B cell (primary cell): Measurements from ENCODE around the gene ITGA2B. TPM values are rescaled to one million over a fixed set of nuclear protein-coding genes. Genes with fewer than 3 reads are reported as not detected.

Source experiments
- ATAC-seq: fragments of 200-7000 bp; cut with Tn5 transposase; one replicate; pipeline ENCODE4 v1.10.0; 2021; ENCODE audit warnings: low read depth, mild to moderate bottlenecking, moderate number of reproducible peaks, moderate library complexity
- CTCF ChIA-PET: fragments of 350-600 bp; sonication (Branson Sonifier 250); formaldehyde crosslinking; loops from one replicate; lab custom pipeline; 2021; ENCODE audit warnings: antibody characterized with exemption, inconsistent platforms; lab: Charles Lee
- POLR2A ChIA-PET: fragments of 350-600 bp; sonication (Branson Sonifier 250); formaldehyde crosslinking; loops from one replicate; lab custom pipeline; 2021; ENCODE audit warnings: antibody characterized with exemption; lab: Charles Lee
- DNase-seq: peaks from one replicate; pipeline ENCODE4 v3.0.0; 2013
- H2AFZ ChIP-seq: 2 replicates; pipeline ENCODE4 v1.6.1; 2012; ENCODE audit warnings: mild to moderate bottlenecking, low read depth, low read length; ENCODE audit not compliant: insufficient read depth, poor library complexity, severe bottlenecking
- H3K27ac ChIP-seq, 2 donors: 1 replicate in 1 of 2; 2 replicates in 1 of 2; pipeline ENCODE4 v1.5.1; 2012 to 2013; ENCODE audit warnings: low read length in 2 of 2, mild to moderate bottlenecking in 2 of 2, moderate library complexity in 1 of 2
- H3K27me3 ChIP-seq, 4 experiments: fragments of 200-600 bp in 1 of 4; sonication (generic) in 1 of 4; replicated peaks in 1 of 4; 1 replicate in 2 of 4; 2 replicates in 2 of 4; pipeline versions ENCODE4 v1.6.1 to v1.7.0; 2013 to 2016; ENCODE audit warnings: low read length in 3 of 4, mild to moderate bottlenecking in 2 of 4, mixed read lengths in 1 of 4, moderate library complexity in 1 of 4; ENCODE audit not compliant: insufficient read depth in 4 of 4, control insufficient read depth in 3 of 4; ENCODE audit errors: control extremely low read depth in 1 of 4
- H3K36me3 ChIP-seq, 2 experiments: replicated peaks in 1 of 2; 1 replicate in 1 of 2; 2 replicates in 1 of 2; pipeline versions ENCODE4 v1.6.1 to v1.7.1; 2013; ENCODE audit warnings: low read length in 1 of 2; ENCODE audit not compliant: insufficient read depth in 2 of 2, control insufficient read depth in 1 of 2; ENCODE audit errors: control extremely low read depth in 1 of 2, extremely low read depth in 1 of 2
- H3K4me1 ChIP-seq, 2 donors: fragments of 200-600 bp in 1 of 2; sonication (generic) in 1 of 2; 1 replicate in 1 of 2; 2 replicates in 1 of 2; pipeline versions ENCODE4 v1.5.1 to v1.6.1; 2013 to 2017; ENCODE audit warnings: low read length in 2 of 2; ENCODE audit not compliant: control insufficient read depth in 2 of 2, insufficient read depth in 2 of 2
- H3K4me2 ChIP-seq: replicated peaks from 2 replicates; pipeline ENCODE3; 2012; ENCODE audit warnings: mild to moderate bottlenecking, low read depth, low read length; ENCODE audit not compliant: poor library complexity, severe bottlenecking
- H3K4me3 ChIP-seq, 5 experiments: fragments of 200-600 bp in 1 of 5; sonication (generic) in 1 of 5; 1 replicate in 3 of 5; 2 replicates in 2 of 5; pipeline versions ENCODE4 v1.5.1 to v1.7.0; 2011 to 2016; ENCODE audit warnings: low read length in 4 of 5, mild to moderate bottlenecking in 4 of 5, low read depth in 2 of 5, control low read depth in 1 of 5, moderate library complexity in 1 of 5; ENCODE audit not compliant: insufficient read depth in 1 of 5; ENCODE audit errors: control extremely low read depth in 1 of 5, extremely low read depth in 1 of 5
- H3K79me2 ChIP-seq: fragments of 200-600 bp; sonication (generic); one replicate; pipeline ENCODE4 v1.6.0; 2016; ENCODE audit warnings: low read length; ENCODE audit not compliant: control insufficient read depth, insufficient read depth
- H3K9ac ChIP-seq: fragments of 200-600 bp; sonication (generic); 2 replicates; pipeline ENCODE4 v1.6.1; 2017; ENCODE audit warnings: mild to moderate bottlenecking, low read length, moderate library complexity
- H3K9me3 ChIP-seq, 3 donors: one replicate each; pipeline versions ENCODE4 v1.6.1 to v1.7.1; 2013; ENCODE audit warnings: low read length in 2 of 3; ENCODE audit not compliant: control insufficient read depth in 2 of 3, insufficient read depth in 1 of 3; ENCODE audit errors: control extremely low read depth in 1 of 3
- H4K20me1 ChIP-seq: 2 replicates; pipeline ENCODE4 v1.6.0; 2012; ENCODE audit warnings: mild to moderate bottlenecking, low read length; ENCODE audit not compliant: insufficient read depth, control insufficient read depth, poor library complexity, severe bottlenecking
- H3K27ac Mint-ChIP-seq: one replicate; pipeline ENCODE4 v1.8.0; 2021; ENCODE audit warnings: mixed read lengths
- H3K27me3 Mint-ChIP-seq: one replicate; pipeline ENCODE4 v1.8.0; 2021; ENCODE audit warnings: mixed read lengths
- H3K4me1 Mint-ChIP-seq: one replicate; pipeline ENCODE4 v1.8.0; 2021; ENCODE audit warnings: mixed read lengths
- H3K4me3 Mint-ChIP-seq: one replicate; pipeline ENCODE4 v1.8.0; 2021; ENCODE audit warnings: mixed read lengths
- H3K9me3 Mint-ChIP-seq: one replicate; pipeline ENCODE4 v1.8.0; 2022; ENCODE audit warnings: mixed read lengths; ENCODE audit not compliant: insufficient read depth
- EZH2 ChIP-seq: IDR thresholded peaks from 2 replicates; pipeline ENCODE4 v1.6.1; 2012; ENCODE audit warnings: borderline replicate concordance, low read depth, mild to moderate bottlenecking, moderate library complexity, low read length; ENCODE audit not compliant: insufficient read depth, poor library complexity, severe bottlenecking
- WGBS: methylation state at CpG from one replicate; pipeline ENCODE4 v1.1.5; 2013; ENCODE audit warnings: missing lambda C conversion rate; ENCODE audit not compliant: insufficient coverage; 5-methylcytosine and 5-hydroxymethylcytosine counted together
- intact Hi-C: fragments of 100-400 bp; cut with micrococcal nuclease; formaldehyde crosslinking; loops from one replicate; pipeline ENCODE4 v1.10.0; 2022
- polyA plus RNA-seq: library from polyadenylated mRNA; depleted of rRNA; stranded (reverse); fragments of >200 nt; gene quantifications from 2 replicates; pipeline ENCODE4 v1.2.3, GENCODE V29; 2012
- total RNA-seq, 2 donors: library from RNA; stranded (reverse); fragments of 120-200 nt in 1 of 2; gene quantifications; 1 replicate in 1 of 2; 2 replicates in 1 of 2; pipeline versions ENCODE4 v1.2.3 to v1.2.4, GENCODE V29; 2013 to 2022
- TF ChIP-seq, protein P1 (sequence below): fragments of 200-600 bp; IDR thresholded peaks from one replicate; pipeline ENCODE4 v1.8.0; 2022; ENCODE audit warnings: antibody characterized with exemption, mild to moderate bottlenecking

Gene ITGA2B
- total and polyA plus RNA-seq, 2 donors (not counting 1 experiment from before 2014, with no cell fraction given) = 0.15 to 0.20 TPM

DNA sequence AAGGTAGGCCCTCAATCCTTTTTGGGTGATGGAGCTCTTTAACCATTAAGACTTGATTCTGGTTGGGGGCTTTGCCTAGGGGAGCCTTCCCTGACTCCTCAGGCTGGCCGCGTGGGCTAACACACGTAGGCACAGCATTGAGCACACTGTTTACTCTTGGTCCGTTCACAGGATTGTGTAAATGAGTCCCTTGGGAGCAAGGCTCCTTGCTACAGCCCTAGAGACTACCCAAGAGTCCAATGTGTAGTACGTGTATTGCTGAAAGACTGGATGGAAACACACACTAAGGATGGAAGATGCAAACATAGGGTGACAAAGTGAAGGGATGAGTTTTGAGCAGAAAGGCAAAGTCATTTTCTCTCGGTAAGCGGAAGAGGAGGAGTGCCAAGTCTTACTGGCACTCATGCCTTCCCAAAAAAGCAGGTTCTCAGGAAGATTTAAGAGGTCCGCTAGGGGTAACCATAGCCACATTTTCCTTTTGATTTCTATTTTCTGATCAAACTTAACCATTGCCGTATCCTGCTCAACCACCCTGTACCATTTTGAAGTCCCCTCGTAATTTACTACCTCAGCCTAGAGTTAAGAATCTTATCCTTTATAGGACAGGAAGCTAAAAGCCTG lies 911 bp upstream of the ITGA2B start:
- no peak overlapping the region for H3K9ac ChIP-seq
- Mint-ChIP-seq H3K27ac (no peak overlapping the region), H3K9me3 (no peaks in the 10 kb centered on the region), H3K27me3 (peaks cover 15% of the 10 kb centered on the region), H3K4me3 (no peak overlapping the region), H3K4me1 (peaks cover 19% of the 10 kb centered on the region)
- 46% methylated on average over 8 of the region's 10 CpGs for WGBS
- ATAC-seq (no peak), DNase-seq (no peak)
- TF ChIP-seq, protein P1, sequence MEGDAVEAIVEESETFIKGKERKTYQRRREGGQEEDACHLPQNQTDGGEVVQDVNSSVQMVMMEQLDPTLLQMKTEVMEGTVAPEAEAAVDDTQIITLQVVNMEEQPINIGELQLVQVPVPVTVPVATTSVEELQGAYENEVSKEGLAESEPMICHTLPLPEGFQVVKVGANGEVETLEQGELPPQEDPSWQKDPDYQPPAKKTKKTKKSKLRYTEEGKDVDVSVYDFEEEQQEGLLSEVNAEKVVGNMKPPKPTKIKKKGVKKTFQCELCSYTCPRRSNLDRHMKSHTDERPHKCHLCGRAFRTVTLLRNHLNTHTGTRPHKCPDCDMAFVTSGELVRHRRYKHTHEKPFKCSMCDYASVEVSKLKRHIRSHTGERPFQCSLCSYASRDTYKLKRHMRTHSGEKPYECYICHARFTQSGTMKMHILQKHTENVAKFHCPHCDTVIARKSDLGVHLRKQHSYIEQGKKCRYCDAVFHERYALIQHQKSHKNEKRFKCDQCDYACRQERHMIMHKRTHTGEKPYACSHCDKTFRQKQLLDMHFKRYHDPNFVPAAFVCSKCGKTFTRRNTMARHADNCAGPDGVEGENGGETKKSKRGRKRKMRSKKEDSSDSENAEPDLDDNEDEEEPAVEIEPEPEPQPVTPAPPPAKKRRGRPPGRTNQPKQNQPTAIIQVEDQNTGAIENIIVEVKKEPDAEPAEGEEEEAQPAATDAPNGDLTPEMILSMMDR = no peak
- no peak for TF ChIP-seq EZH2
- H2AFZ ChIP-seq = no peak overlapping the region
- peaks cover 14 to 18% of the 10 kb centered on the region in 2 donors for H3K4me1 ChIP-seq
- ChIA-PET POLR2A (no interaction called here), CTCF (interaction anchor here (0.8 kb wide), 1 partner anchor 23 kb away, joined by 3 read pairs; no protein-coding TSS in a partner anchor)
- no peak overlapping the region for H3K4me3 ChIP-seq
- H3K36me3 ChIP-seq = no peaks in the 10 kb centered on the region
- H4K20me1 ChIP-seq = no peaks in the 10 kb centered on the region
- H3K9me3 ChIP-seq = peaks cover 0 to 11% (median 0%) of the 10 kb centered on the region in 3 donors
- no peak overlapping the region for H3K27ac ChIP-seq
- no peak overlapping the region for H3K4me2 ChIP-seq
- H3K27me3 ChIP-seq = peaks cover 0 to 24% (median 9%) of the 10 kb centered on the region in 4 experiments
- H3K79me2 ChIP-seq = no peaks in the 10 kb centered on the region
- intact Hi-C loops = no loop called here

GRCh38 chr17:44389723-44390202 lies 314 bp upstream of the ITGA2B start:
- peaks cover 0 to 15% (median 0%) of the 10 kb centered on the region in 3 donors for H3K9me3 ChIP-seq
- no peak overlapping the region for H3K27ac Mint-ChIP-seq
- no peaks in the 10 kb centered on the region for H3K36me3 ChIP-seq
- WGBS = 0% methylated on average over 1 of the region's 6 CpGs
- DNase-seq (no peak), ATAC-seq (no peak)
- H3K4me2 ChIP-seq = no peak overlapping the region
- CTCF ChIA-PET = interaction anchor here (0.8 kb wide), 1 partner anchor 22 kb away, joined by 3 read pairs; no protein-coding TSS in a partner anchor
- POLR2A ChIA-PET = no interaction called here
- H3K27ac ChIP-seq = no peak overlapping the region
- no peaks in the 10 kb centered on the region for H4K20me1 ChIP-seq
- no peak overlapping the region for H2AFZ ChIP-seq
- H3K4me3 ChIP-seq = no peak overlapping the region
- H3K27me3 ChIP-seq = peaks cover 0 to 29% (median 11%) of the 10 kb centered on the region in 4 experiments
- H3K27me3 Mint-ChIP-seq = peaks cover 19% of the 10 kb centered on the region
- intact Hi-C loops = no loop called here
- H3K9me3 Mint-ChIP-seq = no peaks in the 10 kb centered on the region
- no peak for TF ChIP-seq EZH2
- TF ChIP-seq, protein P1 = no peak
- H3K9ac ChIP-seq = no peak overlapping the region
- H3K4me1 Mint-ChIP-seq = peaks cover 21% of the 10 kb centered on the region
- no peaks in the 10 kb centered on the region for H3K79me2 ChIP-seq
- H3K4me3 Mint-ChIP-seq = no peak overlapping the region
- peaks cover 18 to 22% of the 10 kb centered on the region in 2 donors for H3K4me1 ChIP-seq
